Dermis blood vessel endothelial cell (primary cell): ENCODE data around the gene CDH13. TPM values are rescaled to one million over a fixed set of nuclear protein-coding genes. Genes with fewer than 3 reads are reported as not detected.

Experiments
- DNase-seq: peaks from one replicate; pipeline ENCODE4 v3.0.0; 2010
- total RNA-seq: library from RNA; depleted of rRNA; stranded (reverse); fragments of >200 nt; gene quantifications from 2 replicates; pipeline ENCODE4 v1.2.3, GENCODE V29; 2014

The CDH13 gene
- total RNA-seq, 1 donor from 2014 or later = 135 TPM

- DNase-seq = no peak
Observed at GRCh38 chr16:83455716-83456115, 828.9 kb downstream of the CDH13 start.

GRCh38 chr16:83456934-83457333 lies 830.2 kb downstream of the CDH13 start:
- DNase-seq = no peak

- DNase-seq = no peak
Observed at GRCh38 chr16:83458612-83459011, 831.8 kb downstream of the CDH13 start.

- no peak for DNase-seq
Observed at GRCh38 chr16:83464991-83465390, 838.2 kb downstream of the CDH13 start.

- DNase-seq = no peak
Observed at GRCh38 chr16:83470416-83470815, 843.6 kb downstream of the CDH13 start.

- no peak for DNase-seq
Observed at GRCh38 chr16:83472776-83473501, 846.2 kb downstream of the CDH13 start.

- no peak for DNase-seq
Observed at GRCh38 chr16:83473926-83474650, 847.3 kb downstream of the CDH13 start.

GRCh38 chr16:83475108-83475507 lies 848.3 kb downstream of the CDH13 start:
- no peak for DNase-seq

GRCh38 chr16:83481589-83481988 lies 854.8 kb downstream of the CDH13 start:
- DNase-seq = no peak

GRCh38 chr16:83482545-83483162 lies 855.9 kb downstream of the CDH13 start:
- no peak for DNase-seq

GRCh38 chr16:83490073-83490472 lies 863.3 kb downstream of the CDH13 start:
- DNase-seq = no peak

GRCh38 chr16:83494459-83494858 lies 867.7 kb downstream of the CDH13 start:
- DNase-seq = no peak

- DNase-seq = no peak
Observed at GRCh38 chr16:83501481-83501880, 874.7 kb downstream of the CDH13 start.

- DNase-seq = no peak
Observed at GRCh38 chr16:83508295-83508694, 881.5 kb downstream of the CDH13 start.

- DNase-seq = no peak
Observed at GRCh38 chr16:83509316-83509715, 882.5 kb downstream of the CDH13 start.

GRCh38 chr16:83510906-83511305 lies 884.1 kb downstream of the CDH13 start:
- DNase-seq = no peak

GRCh38 chr16:83513008-83513755 lies 886.4 kb downstream of the CDH13 start:
- DNase-seq = peak; percentile 10

- DNase-seq = no peak
Observed at GRCh38 chr16:83515395-83515794, 888.6 kb downstream of the CDH13 start.

GRCh38 chr16:83516931-83517330 lies 890.2 kb downstream of the CDH13 start:
- no peak for DNase-seq

GRCh38 chr16:83517398-83517797 lies 890.6 kb downstream of the CDH13 start:
- peak; percentile 47 for DNase-seq

- DNase-seq = no peak
Observed at GRCh38 chr16:83520596-83520995, 893.8 kb downstream of the CDH13 start.

- DNase-seq = no peak
Observed at GRCh38 chr16:83530293-83530692, 903.5 kb downstream of the CDH13 start.

- no peak for DNase-seq
Observed at GRCh38 chr16:83532634-83533033, 905.9 kb downstream of the CDH13 start.
